Immature natural killer cell (primary cell): ENCODE data around the gene TBC1D9B. TPM values are rescaled to one million over a fixed set of nuclear protein-coding genes. Genes with fewer than 3 reads are reported as not detected.
A peak's percentile ranks its signal among the peaks of the same experiment; 100 is the strongest.

Source experiments
- DNase-seq, 3 donors: peaks; one replicate each; pipeline ENCODE4 v3.0.0; 2022; ENCODE audit warnings: mixed read lengths in 1 of 3
- H3K27ac Mint-ChIP-seq, 6 donors: one replicate each; pipeline ENCODE4 v1.8.0; 2020; ENCODE audit warnings: mixed read lengths in 6 of 6, mild to moderate bottlenecking in 5 of 6, inconsistent platforms in 4 of 6, moderate library complexity in 3 of 6
- H3K27me3 Mint-ChIP-seq, 3 donors: one replicate each; pipeline ENCODE4 v1.8.0; 2020 to 2021; ENCODE audit warnings: low read depth in 3 of 3, mild to moderate bottlenecking in 3 of 3, mixed read lengths in 3 of 3, moderate library complexity in 3 of 3, inconsistent platforms in 1 of 3
- H3K36me3 Mint-ChIP-seq, 3 donors: one replicate each; pipeline ENCODE4 v1.8.0; 2020; ENCODE audit warnings: mixed read lengths in 3 of 3, inconsistent platforms in 2 of 3, mild to moderate bottlenecking in 2 of 3
- H3K4me1 Mint-ChIP-seq, 2 donors: one replicate each; pipeline ENCODE4 v1.8.0; 2020; ENCODE audit warnings: inconsistent platforms in 2 of 2, mild to moderate bottlenecking in 2 of 2, mixed read lengths in 2 of 2, moderate library complexity in 1 of 2
- H3K4me3 Mint-ChIP-seq, 5 donors: one replicate each; pipeline ENCODE4 v1.8.0; 2020; ENCODE audit warnings: mild to moderate bottlenecking in 5 of 5, mixed read lengths in 5 of 5, inconsistent platforms in 3 of 5, moderate library complexity in 3 of 5
- H3K9me3 Mint-ChIP-seq, 6 donors: one replicate each; pipeline ENCODE4 v1.8.0; 2020; ENCODE audit warnings: mild to moderate bottlenecking in 6 of 6, mixed read lengths in 6 of 6, inconsistent platforms in 4 of 6, moderate library complexity in 3 of 6
- polyA plus RNA-seq, 3 donors: library from polyadenylated mRNA; unstranded; fragments of 300-500 nt; fragmentation: Illumina TruSeq; gene quantifications; one replicate each; pipeline ENCODE4 v1.2.3, GENCODE V29; 2021

TBC1D9B gene
- polyA plus RNA-seq, 3 donors from 2014 or later = 11.7 to 50.8 (median 14.5) TPM

GRCh38 chr5:179819296-179820126 lies 88.2 kb downstream of the TBC1D9B start:
- H3K4me1 Mint-ChIP-seq = peaks cover 43 to 50% of the 10 kb centered on the region in 2 donors
- peak in 2 of 3 donors; percentile 57 to 59 for DNase-seq
- peaks cover 0 to 4% (median 0%) of the 10 kb centered on the region in 3 donors for H3K36me3 Mint-ChIP-seq
- peaks cover 23 to 40% (median 30%) of the 10 kb centered on the region in 3 donors for H3K27me3 Mint-ChIP-seq
- H3K4me3 Mint-ChIP-seq = peak overlapping the region; percentile 74 to 99 (median 88)
- H3K27ac Mint-ChIP-seq = peak overlapping the region; percentile 88 to 99 (median 94)
- no peaks in the 10 kb centered on the region for H3K9me3 Mint-ChIP-seq

DNA sequence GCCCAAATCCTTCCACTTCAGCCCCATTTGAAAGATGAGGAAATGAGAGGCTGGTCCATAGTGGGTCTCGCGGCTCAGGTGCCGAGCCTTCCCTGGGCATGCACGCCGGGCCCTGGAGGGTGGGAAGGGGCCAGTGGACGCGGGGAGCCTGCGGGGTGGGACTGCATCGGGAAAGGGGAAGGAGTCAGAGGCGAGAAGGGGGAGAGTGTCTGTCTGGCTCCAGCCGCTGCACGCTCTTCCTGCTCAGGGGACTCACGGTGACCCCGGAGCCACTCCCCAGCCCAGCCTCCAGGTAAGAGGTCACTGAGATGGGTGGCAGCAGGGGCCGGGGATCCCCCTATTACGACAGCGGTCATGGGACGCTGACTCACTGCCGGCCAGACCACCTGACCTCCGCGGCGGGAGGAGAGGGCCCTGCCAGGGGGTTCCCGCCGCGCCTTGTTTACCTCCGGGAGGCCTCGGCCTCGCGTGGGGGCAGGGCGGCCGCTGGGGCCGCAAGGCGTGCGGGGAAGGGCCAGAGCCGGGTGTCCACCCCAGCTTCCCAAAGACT lies 88.9 kb downstream of the TBC1D9B start:
- Mint-ChIP-seq H3K4me3 (peak overlapping the region; percentile 81 to 88 (median 84)), H3K4me1 (peaks cover 40 to 48% of the 10 kb centered on the region in 2 donors), H3K9me3 (no peaks in the 10 kb centered on the region), H3K36me3 (peaks cover 0 to 3% (median 0%) of the 10 kb centered on the region in 3 donors), H3K27ac (peak overlapping the region; percentile 78 to 99 (median 94)), H3K27me3 (peaks cover 23 to 40% (median 30%) of the 10 kb centered on the region in 3 donors)
- DNase-seq = peak; percentile 92 to 95 (median 93)

DNA sequence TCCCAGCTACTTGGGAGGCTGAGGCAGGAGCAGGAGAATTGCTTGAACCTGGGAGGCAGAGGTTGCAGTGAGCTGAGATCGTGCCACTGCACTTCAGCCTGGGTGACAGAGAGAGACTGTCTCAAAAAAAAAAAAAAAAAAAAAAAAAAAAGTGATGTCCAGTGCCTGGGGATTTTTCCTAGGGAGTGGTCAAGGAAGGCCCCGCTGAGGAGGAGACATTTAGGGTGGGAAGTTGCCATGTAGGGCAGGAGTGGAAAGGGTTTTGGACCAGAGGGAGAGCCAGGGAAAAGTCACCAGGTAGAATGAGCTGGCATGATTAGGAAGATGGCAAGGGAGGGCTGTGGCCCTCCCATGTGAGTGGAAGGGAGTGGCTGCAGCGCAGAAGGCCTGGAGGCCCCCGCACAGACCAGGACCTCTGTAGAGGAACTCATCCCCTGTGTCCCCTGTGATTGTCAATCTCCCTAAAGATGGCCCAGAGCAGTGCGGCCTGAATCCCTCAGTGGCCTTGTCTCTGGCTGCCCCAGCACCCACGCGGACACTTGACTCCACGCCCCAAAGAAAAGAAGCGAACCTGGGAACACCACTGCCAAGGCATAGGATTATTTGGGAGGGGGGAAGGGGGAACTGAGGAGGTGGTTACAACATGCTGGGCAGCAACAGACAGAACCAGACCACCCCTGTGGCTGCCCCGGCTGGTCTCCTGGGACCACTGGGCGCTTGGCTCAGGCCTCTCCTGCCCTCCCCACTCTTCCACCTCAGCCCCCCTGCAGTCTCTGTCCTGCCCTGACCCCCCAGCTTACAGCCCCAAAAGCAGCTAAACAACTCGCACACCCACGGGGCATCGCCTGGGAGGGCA lies 89.6 kb downstream of the TBC1D9B start:
- peaks cover 0 to 3% (median 0%) of the 10 kb centered on the region in 3 donors for H3K36me3 Mint-ChIP-seq
- DNase-seq = no peak
- H3K4me1 Mint-ChIP-seq = peaks cover 35 to 43% of the 10 kb centered on the region in 2 donors
- peaks cover 20 to 40% (median 27%) of the 10 kb centered on the region in 3 donors for H3K27me3 Mint-ChIP-seq
- H3K27ac Mint-ChIP-seq = peak overlapping the region; percentile 51 to 99 (median 94)
- peak overlapping the region; percentile 81 to 88 (median 84) for H3K4me3 Mint-ChIP-seq
- H3K9me3 Mint-ChIP-seq = no peaks in the 10 kb centered on the region

DNA sequence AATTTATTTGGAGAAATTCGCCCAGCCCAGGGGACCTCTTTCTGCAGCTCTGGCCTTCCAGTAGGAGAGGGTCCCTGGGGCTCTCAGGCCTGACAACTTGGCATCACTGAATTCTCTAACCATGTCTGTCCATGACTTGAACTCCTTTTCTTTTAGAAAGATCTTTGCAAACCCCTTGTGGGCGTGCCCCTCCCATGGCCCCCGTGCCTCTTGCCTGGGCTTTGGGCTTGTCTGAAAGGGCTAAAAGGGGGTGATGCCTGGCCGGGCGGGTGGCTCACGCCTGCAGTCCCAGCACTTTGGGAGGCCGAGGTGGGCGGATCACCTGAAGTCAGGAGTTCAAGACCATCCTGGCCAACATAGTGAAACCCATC lies 90.2 kb downstream of the TBC1D9B start:
- Mint-ChIP-seq H3K27me3 (peaks cover 20 to 37% (median 27%) of the 10 kb centered on the region in 3 donors), H3K4me1 (peaks cover 28 to 36% of the 10 kb centered on the region in 2 donors), H3K9me3 (no peaks in the 10 kb centered on the region), H3K4me3 (peak overlapping the region; percentile 47 to 82 (median 49)), H3K27ac (peak overlapping the region in 4 of 6 donors; percentile 48 to 99 (median 74)), H3K36me3 (peaks cover 0 to 6% (median 0%) of the 10 kb centered on the region in 3 donors)
- DNase-seq = no peak

GRCh38 chr5:179816796-179817469 lies 90.8 kb downstream of the TBC1D9B start:
- DNase-seq = no peak
- peaks cover 23 to 31% of the 10 kb centered on the region in 2 donors for H3K4me1 Mint-ChIP-seq
- no peaks in the 10 kb centered on the region for H3K9me3 Mint-ChIP-seq
- peak overlapping the region in 3 of 5 donors; percentile 48 to 81 (median 49) for H3K4me3 Mint-ChIP-seq
- peaks cover 0 to 6% (median 0%) of the 10 kb centered on the region in 3 donors for H3K36me3 Mint-ChIP-seq
- H3K27me3 Mint-ChIP-seq = peaks cover 17 to 36% (median 27%) of the 10 kb centered on the region in 3 donors
- H3K27ac Mint-ChIP-seq = peak overlapping the region in 2 of 6 donors; percentile 22 to 99

GRCh38 chr5:179816401-179816795 lies 91.3 kb downstream of the TBC1D9B start:
- Mint-ChIP-seq H3K9me3 (no peaks in the 10 kb centered on the region), H3K27me3 (peaks cover 13 to 31% (median 23%) of the 10 kb centered on the region in 3 donors), H3K4me3 (peak overlapping the region in 4 of 5 donors; percentile 18 to 27 (median 24)), H3K4me1 (peaks cover 19 to 26% of the 10 kb centered on the region in 2 donors), H3K36me3 (peaks cover 0 to 6% (median 0%) of the 10 kb centered on the region in 3 donors), H3K27ac (no peak overlapping the region)
- DNase-seq = no peak

DNA sequence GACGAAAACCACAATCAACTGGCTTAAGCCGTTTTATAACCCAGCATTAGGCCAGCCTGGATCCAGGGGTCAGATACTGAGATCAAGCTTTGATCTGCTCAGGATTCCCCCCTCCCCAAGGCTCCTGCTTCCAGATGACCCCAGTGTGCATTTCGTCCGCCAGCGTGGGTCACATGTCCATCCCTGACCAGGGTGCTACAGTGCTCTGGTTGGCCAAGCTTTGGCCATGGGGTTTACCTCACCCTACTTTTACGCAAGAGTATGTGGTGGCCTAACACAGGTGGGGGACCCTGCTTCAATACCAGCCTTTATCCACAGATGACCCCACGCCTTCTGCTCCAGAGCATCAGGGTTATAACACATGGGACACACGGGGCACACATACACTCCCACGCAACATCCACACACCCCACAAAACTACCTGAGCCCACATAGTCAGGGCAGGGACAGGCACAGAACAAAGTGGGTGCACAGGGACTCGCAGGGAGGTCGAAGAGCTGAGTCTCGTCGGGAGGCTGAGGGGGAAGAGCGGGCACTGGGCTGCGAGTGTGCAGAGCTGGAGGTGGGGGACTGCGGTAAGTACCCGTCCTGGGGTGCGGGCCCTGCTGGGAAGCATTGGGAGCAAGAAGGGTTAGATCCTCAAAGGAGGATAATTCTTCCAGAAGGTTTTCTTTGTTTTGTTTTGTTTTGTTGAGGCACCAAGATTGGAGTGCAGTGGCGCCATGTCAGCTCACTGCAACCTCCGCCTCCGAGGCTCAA lies 92.0 kb downstream of the TBC1D9B start:
- H3K27ac Mint-ChIP-seq = peak overlapping the region in 4 of 6 donors; percentile 21 to 57 (median 40)

GRCh38 chr5:179814090-179814489 lies 93.6 kb downstream of the TBC1D9B start:
- no peak for DNase-seq
- Mint-ChIP-seq H3K27ac (no peak overlapping the region), H3K9me3 (no peaks in the 10 kb centered on the region), H3K36me3 (peaks cover 0 to 6% (median 0%) of the 10 kb centered on the region in 3 donors), H3K4me3 (no peak overlapping the region), H3K27me3 (peaks cover 3 to 15% (median 15%) of the 10 kb centered on the region in 3 donors), H3K4me1 (peaks cover 11 to 15% of the 10 kb centered on the region in 2 donors)

More for the DNA sequence above, 92.0 kb downstream of the TBC1D9B start:
- H3K36me3 Mint-ChIP-seq = peaks cover 0 to 6% (median 0%) of the 10 kb centered on the region in 3 donors
- DNase-seq = no peak
- peaks cover 10 to 24% (median 23%) of the 10 kb centered on the region in 3 donors for H3K27me3 Mint-ChIP-seq
- H3K9me3 Mint-ChIP-seq = no peaks in the 10 kb centered on the region
- H3K4me3 Mint-ChIP-seq = peak overlapping the region in 3 of 5 donors; percentile 66 to 74 (median 67)
- H3K4me1 Mint-ChIP-seq = peaks cover 19 to 25% of the 10 kb centered on the region in 2 donors

DNA sequence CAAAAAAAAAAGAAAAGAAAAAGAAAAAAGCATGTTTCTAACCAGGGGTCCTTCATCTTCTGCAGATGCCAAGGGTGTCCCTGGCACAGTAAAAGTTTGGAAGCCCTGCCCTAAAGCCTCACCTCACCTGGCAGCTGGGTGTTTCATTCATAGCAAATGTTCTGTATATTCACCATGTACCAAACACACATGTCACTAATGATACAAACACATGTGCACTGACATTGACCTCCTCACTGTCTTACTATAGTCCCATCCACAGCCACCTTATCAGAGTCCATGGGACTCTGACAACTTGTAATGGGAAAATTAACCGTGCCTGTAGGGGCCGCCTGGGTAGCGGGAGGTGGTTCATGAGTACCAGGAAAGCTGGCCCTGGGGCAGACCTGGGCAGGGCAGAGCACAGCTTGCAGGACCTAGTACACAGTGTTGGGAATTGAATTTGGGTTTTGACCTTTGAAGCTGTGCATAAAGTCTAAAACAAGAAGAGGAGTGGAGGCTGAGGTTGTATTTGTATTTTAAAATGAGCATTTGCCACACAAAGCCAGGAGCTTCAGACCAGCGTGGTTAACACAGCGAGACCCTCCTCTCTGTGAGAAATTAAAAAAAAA lies 94.6 kb downstream of the TBC1D9B start:
- no peak overlapping the region for H3K4me3 Mint-ChIP-seq
- peaks cover 0 to 9% (median 8%) of the 10 kb centered on the region in 3 donors for H3K27me3 Mint-ChIP-seq
- H3K9me3 Mint-ChIP-seq = no peaks in the 10 kb centered on the region
- H3K4me1 Mint-ChIP-seq = peaks cover 2 to 8% of the 10 kb centered on the region in 2 donors
- H3K36me3 Mint-ChIP-seq = peaks cover 0 to 6% (median 0%) of the 10 kb centered on the region in 3 donors
- peak overlapping the region in 1 of 6 donors; percentile 9 for H3K27ac Mint-ChIP-seq
- no peak for DNase-seq

DNA sequence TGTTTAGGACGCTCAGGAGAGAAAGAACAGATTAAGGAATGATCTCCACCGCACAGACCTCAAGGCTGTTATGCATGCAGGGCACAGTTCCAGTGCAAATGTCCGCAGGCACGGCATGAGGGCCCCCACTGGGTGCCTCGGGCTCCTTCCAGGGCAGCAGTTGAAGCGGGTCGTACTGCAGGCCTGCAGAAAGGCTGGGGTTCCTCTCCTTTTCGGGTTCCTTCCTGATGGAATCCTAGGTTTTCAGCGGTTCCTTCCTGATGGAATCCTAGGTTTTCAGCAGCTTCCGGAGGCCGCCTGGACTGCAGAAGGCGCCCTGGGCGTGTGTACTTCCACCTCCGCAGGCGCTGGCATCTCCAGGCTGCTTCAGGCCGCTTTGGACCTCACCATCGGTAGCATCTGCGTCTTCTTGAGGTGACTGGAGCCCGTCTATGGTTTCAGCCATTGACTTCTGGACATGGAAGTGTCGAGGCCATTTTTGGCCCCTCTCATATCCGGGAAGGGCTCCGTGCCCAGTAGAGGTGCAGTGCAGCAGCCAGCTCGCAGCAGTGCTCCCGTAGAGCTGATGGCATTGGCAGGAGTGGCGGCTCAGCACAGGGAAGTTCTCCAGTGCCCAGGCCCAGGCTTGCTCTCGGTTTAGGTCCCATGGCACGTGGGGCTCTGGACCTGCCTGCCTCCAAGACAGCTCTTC lies 95.4 kb downstream of the TBC1D9B start:
- H3K27me3 Mint-ChIP-seq = peaks cover 0 to 5% (median 5%) of the 10 kb centered on the region in 3 donors
- no peak overlapping the region for H3K27ac Mint-ChIP-seq
- DNase-seq = no peak
- H3K4me1 Mint-ChIP-seq = peaks cover 0 to 2% of the 10 kb centered on the region in 2 donors
- H3K4me3 Mint-ChIP-seq = no peak overlapping the region
- peaks cover 0 to 6% (median 0%) of the 10 kb centered on the region in 3 donors for H3K36me3 Mint-ChIP-seq
- H3K9me3 Mint-ChIP-seq = no peaks in the 10 kb centered on the region
